H1 (cell line): ENCODE data around the gene KIFBP. TPM values are rescaled to one million over a fixed set of nuclear protein-coding genes. Genes with fewer than 3 reads are reported as not detected.

ENCODE experiments used
- CTCF ChIA-PET: fragments of 300-600 bp; sonication (Branson Sonifier 250); formaldehyde crosslinking; loops from one replicate; lab custom pipeline; 2021; ENCODE audit not compliant: partially characterized antibody; lab: Charles Lee
- POLR2A ChIA-PET: fragments of 300-600 bp; sonication (Branson Sonifier 250); formaldehyde crosslinking; loops from one replicate; lab custom pipeline; 2021; ENCODE audit warnings: inconsistent platforms; ENCODE audit not compliant: partially characterized antibody; lab: Charles Lee
- DNase-seq, 2 experiments: peaks; one replicate each; pipeline versions ENCODE4 v3.0.0 to v3.0.0-alpha.2; 2010 to 2022; ENCODE audit warnings: low spot score in 2 of 2, low read depth in 1 of 2, mixed read lengths in 1 of 2
- FAIRE-seq: peaks from 2 replicates; lab custom pipeline; 2011; peaks lifted over from hg19 to GRCh38; lab: Jason Lieb, UNC
- H2AFZ ChIP-seq: 2 replicates; pipeline ENCODE4 v1.8.1; 2012; ENCODE audit warnings: low read length, inconsistent platforms
- H2AK5ac ChIP-seq: 2 replicates; pipeline ENCODE4 v1.6.1; 2013; ENCODE audit warnings: low read depth, low read length
- H2BK120ac ChIP-seq: replicated peaks from 2 replicates; pipeline ENCODE3; 2013; ENCODE audit warnings: low read depth, low read length, inconsistent platforms
- H2BK12ac ChIP-seq: 2 replicates; pipeline ENCODE4 v1.6.1; 2013; ENCODE audit warnings: low read depth, low read length
- H2BK15ac ChIP-seq: 2 replicates; pipeline ENCODE4 v1.6.1; 2013; ENCODE audit warnings: low read length
- H2BK20ac ChIP-seq: 2 replicates; pipeline ENCODE4 v1.6.1; 2013; ENCODE audit warnings: low read length
- H2BK5ac ChIP-seq: 2 replicates; pipeline ENCODE4 v1.6.1; 2013; ENCODE audit warnings: low read depth, low read length
- H3K14ac ChIP-seq: 2 replicates; pipeline ENCODE4 v1.6.1; 2013; ENCODE audit warnings: inconsistent platforms; ENCODE audit not compliant: insufficient read length
- H3K18ac ChIP-seq: 2 replicates; pipeline ENCODE4 v1.6.1; 2013; ENCODE audit warnings: low read length; ENCODE audit errors: extremely low read depth
- H3K23ac ChIP-seq: 2 replicates; pipeline ENCODE4 v1.6.1; 2013; ENCODE audit warnings: inconsistent platforms; ENCODE audit not compliant: insufficient read length
- H3K23me2 ChIP-seq: 2 replicates; pipeline ENCODE4 v1.6.1; 2013; ENCODE audit warnings: low read depth, low read length
- H3K27ac ChIP-seq: 2 replicates; pipeline ENCODE4 v1.6.1; 2011; ENCODE audit warnings: low read depth, low read length, inconsistent platforms
- H3K27me3 ChIP-seq, 4 experiments: replicated peaks in 1 of 4; 1 replicate in 1 of 4; 2 replicates in 3 of 4; pipeline versions ENCODE4 v1.6.1 to v1.8.1; 2011 to 2013; ENCODE audit warnings: low read length in 3 of 4, mild to moderate bottlenecking in 3 of 4, inconsistent platforms in 2 of 4, mixed read lengths in 2 of 4, moderate library complexity in 1 of 4; ENCODE audit not compliant: control insufficient read depth in 3 of 4, insufficient read depth in 3 of 4; ENCODE audit errors: extremely low read depth in 1 of 4
- H3K36me3 ChIP-seq, 4 experiments: 2 replicates each; pipeline versions ENCODE4 v1.6.1 to v1.8.1; 2011 to 2013; ENCODE audit warnings: mild to moderate bottlenecking in 4 of 4, low read length in 3 of 4, moderate library complexity in 2 of 4, control low read depth in 1 of 4, inconsistent platforms in 1 of 4; ENCODE audit not compliant: insufficient read depth in 4 of 4, control insufficient read depth in 2 of 4
- H3K4ac ChIP-seq: replicated peaks from 2 replicates; pipeline ENCODE3; 2013; ENCODE audit warnings: low read length, low read depth, mixed read lengths, inconsistent platforms; ENCODE audit not compliant: insufficient read length
- H3K4me1 ChIP-seq, 4 experiments: replicated peaks in 1 of 4; 1 replicate in 1 of 4; 2 replicates in 3 of 4; pipeline versions ENCODE4 v1.6.1 to v1.8.1; 2011 to 2013; ENCODE audit warnings: low read length in 3 of 4, inconsistent platforms in 2 of 4, mixed read lengths in 1 of 4; ENCODE audit not compliant: insufficient read depth in 4 of 4, control insufficient read depth in 3 of 4
- H3K4me2 ChIP-seq, 2 experiments: 2 replicates each; pipeline versions ENCODE4 v1.6.1 to v1.8.1; 2011 to 2013; ENCODE audit warnings: low read depth in 2 of 2, low read length in 2 of 2, control low read depth in 1 of 2, inconsistent platforms in 1 of 2, mild to moderate bottlenecking in 1 of 2; ENCODE audit not compliant: insufficient read depth in 1 of 2
- H3K4me3 ChIP-seq, 4 experiments: fragments of 200-600, 300-600 bp in 1 of 4; sonication (generic), shearing (Covaris generic), sonication (Bioruptor Twin) in 1 of 4; 2 replicates each; pipeline versions ENCODE4 v1.5.1 to v1.8.1; 2011 to 2016; ENCODE audit warnings: low read length in 4 of 4, low read depth in 3 of 4, control low read depth in 2 of 4, inconsistent platforms in 2 of 4, mild to moderate bottlenecking in 2 of 4, mixed read lengths in 1 of 4, moderate library complexity in 1 of 4; ENCODE audit not compliant: insufficient read depth in 2 of 4; ENCODE audit errors: extremely low read depth in 1 of 4
- H3K56ac ChIP-seq: replicated peaks from 2 replicates; pipeline ENCODE3; 2013; ENCODE audit warnings: low read depth, mild to moderate bottlenecking, mixed read lengths, low read length, inconsistent platforms; ENCODE audit not compliant: insufficient read length
- H3K79me1 ChIP-seq: 2 replicates; pipeline ENCODE4 v1.6.1; 2013; ENCODE audit warnings: low read depth, low read length, control low read depth
- H3K79me2 ChIP-seq, 2 experiments: 2 replicates each; pipeline versions ENCODE4 v1.6.1 to v1.8.1; 2012 to 2013; ENCODE audit warnings: low read length in 2 of 2, mild to moderate bottlenecking in 2 of 2, inconsistent platforms in 1 of 2; ENCODE audit not compliant: insufficient read depth in 2 of 2, control insufficient read depth in 1 of 2
- H3K9ac ChIP-seq, 4 experiments: replicated peaks in 1 of 4; 1 replicate in 1 of 4; 2 replicates in 3 of 4; pipeline versions ENCODE4 v1.6.1 to v1.8.1; 2011 to 2013; ENCODE audit warnings: low read depth in 3 of 4, low read length in 3 of 4, control low read depth in 2 of 4, mild to moderate bottlenecking in 2 of 4, moderate library complexity in 2 of 4, inconsistent platforms in 1 of 4; ENCODE audit errors: extremely low read depth in 1 of 4
- H3K9me3 ChIP-seq, 2 experiments: 2 replicates each; pipeline versions ENCODE4 v1.6.1 to v1.8.1; 2012 to 2013; ENCODE audit warnings: mild to moderate bottlenecking in 2 of 2, moderate library complexity in 2 of 2, control low read depth in 1 of 2, inconsistent platforms in 1 of 2, low read depth in 1 of 2, low read length in 1 of 2, mixed read lengths in 1 of 2; ENCODE audit not compliant: insufficient read depth in 2 of 2
- H4K20me1 ChIP-seq, 2 experiments: replicated peaks in 1 of 2; 2 replicates each; pipeline versions ENCODE3 to v1.8.1; 2011 to 2013; ENCODE audit warnings: inconsistent platforms in 2 of 2, low read length in 2 of 2, mild to moderate bottlenecking in 1 of 2; ENCODE audit not compliant: insufficient read depth in 2 of 2, control insufficient read depth in 1 of 2
- H4K5ac ChIP-seq: 2 replicates; pipeline ENCODE4 v1.6.1; 2013; ENCODE audit warnings: low read length, low read depth, mixed read lengths, inconsistent platforms; ENCODE audit not compliant: insufficient read length
- H4K8ac ChIP-seq: 2 replicates; pipeline ENCODE4 v1.8.0; 2013; ENCODE audit warnings: mild to moderate bottlenecking, moderate library complexity, low read length, inconsistent platforms; ENCODE audit not compliant: insufficient read depth; ENCODE audit errors: extremely low read depth
- H4K91ac ChIP-seq: replicated peaks from 2 replicates; pipeline ENCODE3; 2013; ENCODE audit warnings: low read length, mixed read lengths, inconsistent platforms; ENCODE audit not compliant: insufficient read length
- TBP ChIP-seq: IDR thresholded peaks from 2 replicates; pipeline ENCODE4 v1.6.1; 2011; ENCODE audit warnings: low read depth, low read length, improper control_type of control experiment
- WGBS, 2 experiments: shearing (Covaris generic) in 1 of 2; methylation state at CpG; one replicate each; pipeline versions ENCODE4 v1.1.6 to v1.1.7; 2013 to 2015; ENCODE audit warnings: low lambda C conversion rate in 2 of 2, mixed read lengths in 2 of 2, inconsistent platforms in 1 of 2, low coverage in 1 of 2, missing lambda C conversion rate in 1 of 2; ENCODE audit not compliant: insufficient replicate concordance in 2 of 2, insufficient coverage in 1 of 2, insufficient read length in 1 of 2; ENCODE audit errors: extremely low coverage in 1 of 2, missing lambda C conversion rate in 1 of 2; 5-methylcytosine and 5-hydroxymethylcytosine counted together
- polyA plus RNA-seq, 7 experiments: library from polyadenylated mRNA; depleted of rRNA in 3 of 7; stranded (reverse) in 5 of 7; unstranded in 2 of 7; fragments of >200 nt in 5 of 7; fragments of 200-250 nt in 2 of 7; gene quantifications; 1 replicate in 5 of 7; 2 replicates in 1 of 7; 4 replicates in 1 of 7; pipeline versions ENCODE4 v1.2.1 to v1.2.3, GENCODE V29; 2011 to 2013; ENCODE audit warnings: missing spikeins in 2 of 7, mixed read lengths in 2 of 7
- total RNA-seq: library from RNA; stranded (reverse); fragmentation: NEBNext Ultra II Directional; extraction: Animal tissue kit (Norgen Biotek cat#: 25700); gene quantifications from 2 replicates; pipeline ENCODE4 v1.2.1, GENCODE V29; 2021

KIFBP gene
- total and polyA plus RNA-seq, 2 of the 8 experiments (the other 6 are each of a cell fraction or from before 2014, with no cell fraction given): 17.3 to 34.6 TPM

DNA sequence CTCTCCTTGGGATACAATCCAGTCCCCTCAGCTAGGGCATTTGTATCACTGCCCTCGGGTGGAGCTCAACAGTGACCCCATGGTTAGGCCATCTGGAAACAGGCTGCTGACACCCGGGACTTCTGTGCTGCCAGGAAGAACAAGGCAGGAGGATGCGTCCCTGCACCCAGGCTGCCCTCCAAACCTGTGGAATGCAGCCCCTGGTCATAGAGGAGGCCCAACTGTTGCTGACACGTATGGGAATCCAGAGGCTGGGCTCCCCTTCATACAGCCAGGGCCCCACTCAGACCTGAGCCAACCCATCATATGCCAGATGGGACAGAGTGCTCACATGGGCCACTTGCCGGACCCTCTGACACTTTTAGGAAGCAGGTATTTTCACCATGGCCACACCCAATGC, 53.8 kb downstream of the KIFBP start:
- Histone ChIP-seq H4K5ac (no peak overlapping the region), H3K9me3 (no peaks in the 10 kb centered on the region), H3K27ac (no peak overlapping the region), H3K4ac (no peak overlapping the region), H4K91ac (no peak overlapping the region), H2BK5ac (no peak overlapping the region), H3K9ac (no peak overlapping the region), H2BK20ac (no peak overlapping the region), H3K27me3 (no peaks in the 10 kb centered on the region), H3K4me2 (no peak overlapping the region), H4K20me1 (peaks cover 0 to 1% of the 10 kb centered on the region in 2 experiments), H2BK120ac (no peak overlapping the region), H3K23me2 (no peaks in the 10 kb centered on the region; the same call in 1 of the 2 replicates), H2BK15ac (no peak overlapping the region), H3K79me2 (no peaks in the 10 kb centered on the region), H3K14ac (no peak overlapping the region), H3K56ac (no peak overlapping the region), H3K18ac (no peak overlapping the region), H4K8ac (no peak overlapping the region), H3K4me1 (no peaks in the 10 kb centered on the region), H2AFZ (no peak overlapping the region), H2AK5ac (no peak overlapping the region), H3K23ac (no peak overlapping the region), H2BK12ac (no peak overlapping the region), H3K36me3 (no peaks in the 10 kb centered on the region), H3K79me1 (no peaks in the 10 kb centered on the region), H3K4me3 (no peak overlapping the region)
- TF ChIP-seq TBP: no peak
- FAIRE-seq (no peak), DNase-seq (no peak)
- 79% methylated on average over 5 of the region's 5 CpGs; no CpG with 5 or more reads in 1 of the 2 experiments for WGBS, 2 experiments
- ChIA-PET POLR2A (no interaction called here), CTCF (interaction anchor here (1.1 to 2.2 kb wide), 3 partner anchors 10 to 51 kb away, joined by 3 to 12 read pairs (median 5); no protein-coding TSS in a partner anchor)
